Gastrocnemius medialis (tissue), 4 donors: Measurements from ENCODE around the gene IMP4.

Source experiments
- CTCF ChIP-seq, 5 experiments: fragments of 450-650 bp in 3 of 5; fragments of 200-600 bp in 2 of 5; sonication (generic) in 2 of 5; IDR thresholded peaks in 4 of 5; conservative IDR thresholded peaks in 1 of 5; 1 replicate in 4 of 5; 2 replicates in 1 of 5; pipeline ENCODE4 v1.5.1; 2016 to 2019; ENCODE audit warnings: antibody characterized with exemption in 5 of 5, mild to moderate bottlenecking in 3 of 5, moderate library complexity in 3 of 5
- POLR2A ChIP-seq, 2 donors: fragments of 450-650 bp; IDR thresholded peaks; one replicate each; pipeline ENCODE4 v1.6.1; 2017; ENCODE audit warnings: antibody characterized with exemption in 2 of 2, mild to moderate bottlenecking in 2 of 2, moderate library complexity in 2 of 2

GRCh38 chr2:130368786-130369185 is 26.1 kb downstream of the IMP4 start:
- TF ChIP-seq POLR2A (IDR thresholded peaks at IDR 0.05) (no peak), CTCF (IDR thresholded peaks at IDR 0.05 in 4 of 5, conservative IDR thresholded peaks at IDR 0.05 in 1 of 5) (no peak)
